Stimulated activated CD4-positive, alpha-beta T cell treated with anti-CD3 and anti-CD28 coated beads, Interleukin-1b, Interleukin-23, amount 100 ng/mL, for 4 hours (primary cell): ENCODE data around the gene INTS15.
"Not testable (repeated sequence)": the region's sequence is repeated elsewhere in the genome, so short reads cannot be mapped to it uniquely, and the experiment has no call there.

Experiments
- DNase-seq, 2 donors: peaks; one replicate each; pipeline ENCODE4 v3.0.0-alpha.2; 2020; ENCODE audit warnings: low read depth in 2 of 2

Gene INTS15

DNA sequence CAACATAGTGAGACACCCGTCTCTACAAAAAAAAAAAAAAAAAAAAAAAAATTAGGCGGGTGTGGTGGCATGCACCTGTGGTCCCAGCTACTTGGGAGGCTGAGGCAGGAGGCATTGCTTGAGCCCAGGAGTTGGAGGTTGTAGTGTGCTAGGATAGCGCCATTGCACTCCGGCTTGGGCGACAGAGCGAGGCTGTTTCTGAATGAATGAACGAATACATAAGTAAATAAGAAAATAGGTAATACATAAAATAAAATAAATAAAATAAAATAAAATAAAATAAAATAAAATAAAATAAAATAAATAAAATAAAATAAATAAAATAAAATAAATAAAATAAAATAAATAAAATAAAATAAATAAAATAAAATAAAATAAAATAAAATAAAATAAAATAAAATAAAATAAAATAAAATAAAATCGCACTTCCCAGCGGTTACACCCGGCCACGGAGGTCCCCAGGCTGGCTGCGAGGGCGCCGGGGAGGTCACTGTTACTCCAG lies 12.9 kb upstream of the INTS15 start:
- not testable (repeated sequence) for DNase-seq

DNA sequence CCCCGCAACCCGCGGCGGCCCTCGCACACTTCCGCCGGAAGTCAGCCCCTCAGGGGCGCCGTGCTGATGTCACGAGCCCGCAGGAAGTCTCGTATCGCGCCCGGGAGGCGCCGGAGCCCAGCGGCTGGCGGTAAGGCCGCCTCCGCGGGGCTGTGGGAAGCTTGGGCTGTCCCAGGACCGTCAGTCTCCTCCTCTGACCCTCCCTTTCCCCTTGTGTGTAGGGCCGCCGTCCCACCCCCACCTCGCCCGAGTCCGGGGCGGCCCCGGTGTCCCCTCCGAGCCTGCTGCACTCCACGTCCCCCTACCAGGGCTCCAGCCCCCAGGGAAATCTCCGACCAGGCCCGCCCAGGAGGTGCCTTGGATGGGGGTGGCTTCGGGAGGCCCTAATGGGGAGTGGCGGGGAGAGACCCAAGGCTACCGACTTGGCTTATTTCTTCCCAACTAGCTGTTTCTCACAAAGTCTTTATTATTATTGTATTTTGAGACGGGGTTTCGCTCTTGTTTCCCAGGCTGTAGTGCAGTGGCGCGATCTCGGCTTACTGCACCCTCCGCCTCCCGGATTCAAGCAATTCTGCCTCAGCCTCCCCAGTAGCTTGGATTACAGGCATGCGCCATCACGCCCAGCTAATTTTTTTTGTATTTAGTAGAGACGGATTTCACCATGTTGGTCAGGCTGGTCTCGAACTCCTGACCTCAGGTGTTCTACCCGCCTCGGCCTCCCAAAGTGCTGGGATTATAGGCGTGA lies 12.3 kb upstream of the INTS15 start, which contains the start of gene ZDHHC4:
Gene ZDHHC4, plus strand, starts transcription at position 86 of the 745 bp plus-strand sequence. CDS start 3,108 bp downstream, outside the sequence.
- peak; percentile 73 to 84 for DNase-seq

DNA sequence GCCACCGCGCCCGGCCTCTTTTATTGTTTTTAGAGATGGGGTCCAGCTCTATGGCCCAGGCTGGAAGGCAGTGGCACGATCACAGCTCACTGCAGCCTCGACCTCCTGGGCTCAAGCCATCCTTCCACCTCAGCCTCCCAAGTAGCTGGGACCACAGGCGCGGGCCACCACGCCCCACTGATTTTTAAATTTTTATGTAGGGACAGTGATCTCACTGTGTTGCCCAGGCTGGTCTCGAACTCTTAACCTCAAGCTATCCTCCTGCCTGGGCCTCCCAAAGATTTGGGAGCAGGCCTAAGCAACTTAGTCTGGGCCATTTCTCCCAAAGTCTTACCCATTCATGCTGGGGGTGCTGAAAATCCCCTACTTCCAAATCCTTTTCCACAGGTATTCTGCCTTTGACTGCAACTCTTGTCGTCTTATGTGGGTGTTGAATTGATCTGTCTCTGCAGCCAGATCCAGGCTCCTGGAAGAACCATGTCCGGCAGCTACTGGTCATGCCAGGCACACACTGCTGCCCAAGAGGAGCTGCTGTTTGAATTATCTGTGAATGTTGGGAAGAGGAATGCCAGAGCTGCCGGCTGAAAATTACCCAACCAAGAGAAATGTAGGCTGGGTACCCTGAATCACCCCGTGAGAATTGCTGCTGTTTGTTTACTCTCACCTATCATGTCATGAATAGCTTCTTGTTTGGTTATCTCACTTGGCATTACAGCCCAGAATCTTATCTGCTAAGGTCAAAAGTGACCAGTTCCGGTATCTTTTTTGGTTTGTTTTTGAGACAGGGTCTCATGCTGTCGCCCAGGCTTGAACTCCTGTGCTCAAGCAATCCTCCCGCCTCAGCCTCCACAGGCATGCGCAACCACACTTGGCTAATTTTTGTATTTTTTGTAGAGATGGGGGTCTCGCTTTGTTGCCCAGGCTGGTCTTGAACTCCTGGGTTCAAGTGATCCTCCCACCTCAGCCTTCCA lies 11.4 kb upstream of the INTS15 start:
- DNase-seq = no peak

- DNase-seq = no peak
These were observed 10.4 kb upstream of the INTS15 start for GRCh38 chr7:6579446-6579845.

GRCh38 chr7:6585746-6586432 lies 3.9 kb upstream of the INTS15 start:
- not testable (repeated sequence) for DNase-seq

DNA sequence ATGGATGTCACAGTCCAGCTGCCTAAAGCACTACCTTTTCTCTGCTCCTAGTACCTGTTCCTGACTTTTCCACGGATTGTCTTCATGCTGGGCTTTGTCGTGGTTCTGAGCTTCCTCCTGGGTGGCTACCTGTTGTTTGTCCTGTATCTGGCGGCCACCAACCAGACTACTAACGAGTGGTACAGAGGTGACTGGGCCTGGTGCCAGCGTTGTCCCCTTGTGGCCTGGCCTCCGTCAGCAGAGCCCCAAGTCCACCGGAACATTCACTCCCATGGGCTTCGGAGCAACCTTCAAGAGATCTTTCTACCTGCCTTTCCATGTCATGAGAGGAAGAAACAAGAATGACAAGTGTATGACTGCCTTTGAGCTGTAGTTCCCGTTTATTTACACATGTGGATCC lies 1.3 kb upstream of the INTS15 start:
- no peak for DNase-seq

DNA sequence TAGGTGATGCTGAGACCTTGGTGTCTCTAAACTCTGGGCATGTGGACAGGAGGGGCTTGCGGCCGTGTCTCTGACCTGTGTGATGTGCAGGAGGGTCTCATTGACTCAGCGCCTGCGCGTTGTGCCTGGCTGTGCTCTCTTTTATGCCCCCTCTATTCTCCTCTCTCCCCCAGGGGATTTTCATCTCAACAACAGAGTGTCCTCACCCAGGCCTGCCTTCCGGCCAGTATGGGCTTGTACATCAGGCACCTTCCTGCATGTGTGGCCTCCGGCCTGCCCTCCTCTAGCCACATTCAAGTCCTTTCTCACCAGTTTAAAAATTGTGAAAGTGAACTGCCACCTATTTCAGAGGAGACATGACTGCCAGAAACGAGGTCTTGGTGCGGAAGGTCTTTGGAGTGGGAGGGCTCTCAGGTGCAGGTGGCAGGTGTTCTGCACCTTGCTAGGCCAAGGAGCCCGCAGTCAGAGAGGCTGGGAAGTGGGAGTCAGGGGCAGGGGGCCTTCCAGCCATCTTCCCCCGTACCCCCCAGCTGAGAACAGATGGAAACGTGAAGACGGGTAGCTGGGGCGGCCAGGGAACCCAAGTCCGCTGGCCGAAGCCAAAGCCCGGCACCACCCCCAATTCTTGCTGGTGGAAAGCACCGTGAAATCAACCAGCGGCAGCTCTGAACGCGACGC lies 531 bp upstream of the INTS15 start:
- DNase-seq = no peak

GRCh38 chr7:6590645-6591110 lies 857 bp downstream of the INTS15 start:
- no peak for DNase-seq

- DNase-seq = no peak
These were observed 10.3 kb downstream of the INTS15 start for GRCh38 chr7:6600093-6600492.

GRCh38 chr7:6604458-6604857 lies 14.6 kb downstream of the INTS15 start:
- no peak for DNase-seq

GRCh38 chr7:6606866-6607583 lies 17.2 kb downstream of the INTS15 start:
- no peak for DNase-seq

DNA sequence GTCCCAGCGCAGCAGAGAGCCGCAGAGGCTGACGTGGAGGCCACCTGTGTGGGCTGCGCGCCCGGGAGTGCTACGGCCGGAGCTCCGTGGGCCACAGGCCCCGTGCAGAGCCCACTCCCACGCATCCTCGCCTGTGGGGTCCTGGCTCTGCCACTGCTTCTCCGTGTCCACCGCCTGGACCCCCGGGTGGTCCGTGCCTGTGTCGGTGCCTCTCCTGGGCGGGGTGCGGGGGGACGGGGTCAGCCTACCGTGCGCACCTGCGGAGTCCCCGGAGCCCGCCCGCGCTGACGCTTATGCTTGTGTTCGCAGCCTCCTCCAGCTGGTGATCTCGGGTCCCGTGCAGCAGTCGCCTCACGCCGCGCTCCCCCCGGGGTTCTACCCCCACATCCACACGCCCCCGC lies 17.8 kb downstream of the INTS15 start:
- DNase-seq = no peak

- no peak for DNase-seq
These were observed 18.3 kb downstream of the INTS15 start for GRCh38 chr7:6608081-6608480.

GRCh38 chr7:6608794-6609193 lies 19.0 kb downstream of the INTS15 start:
- DNase-seq = no peak

- DNase-seq = no peak
These were observed 23.0 kb downstream of the INTS15 start for GRCh38 chr7:6612819-6613218.

DNA sequence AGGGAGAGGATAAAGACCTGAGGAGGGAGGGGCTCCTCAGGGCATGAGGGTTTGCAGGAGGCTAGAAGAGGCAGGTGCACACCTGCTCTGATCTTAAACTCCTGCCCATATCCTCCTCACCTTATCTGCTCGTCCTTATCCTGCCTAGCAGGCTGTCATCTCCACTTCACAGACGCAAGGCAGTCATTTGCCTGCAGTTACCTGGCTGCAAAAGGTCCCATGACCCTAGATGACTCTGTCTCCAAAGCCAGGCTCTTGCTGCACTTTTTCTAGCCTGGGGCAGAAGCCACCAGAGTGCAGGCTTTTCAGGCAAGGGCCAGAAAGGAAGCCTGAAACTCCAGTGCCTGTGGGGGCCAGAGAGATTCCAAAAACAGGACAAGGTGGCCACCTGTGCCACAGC lies 23.9 kb downstream of the INTS15 start:
- DNase-seq = no peak

GRCh38 chr7:6614953-6615722 lies 25.3 kb downstream of the INTS15 start, which contains the start of gene ZNF853:
ZNF853 (plus strand) TSS chr7:6615610; CDS start chr7:6616175, 565 bp downstream.
- peak in 1 of 2 donors; percentile 21 for DNase-seq

GRCh38 chr7:6615723-6616555 lies 26.1 kb downstream of the INTS15 start:
- no peak for DNase-seq
